Fibroblast of villous mesenchyme (primary cell): ENCODE measurements around the gene SUPT4H1. TPM values are rescaled to one million over a fixed set of nuclear protein-coding genes. Genes with fewer than 3 reads are reported as not detected.

Source experiments
- DNase-seq: peaks from one replicate; pipeline ENCODE4 v3.0.0-alpha.2; 2010; ENCODE audit warnings: low read depth
- H3K4me3 ChIP-seq: 2 replicates; pipeline ENCODE4 v1.5.1; 2011; ENCODE audit warnings: low read depth, mild to moderate bottlenecking, low read length
- CTCF ChIP-seq: IDR thresholded peaks from 2 replicates; pipeline ENCODE4 v1.5.1; 2012; ENCODE audit warnings: low read depth, mild to moderate bottlenecking, low read length; ENCODE audit not compliant: insufficient read depth
- total RNA-seq: library from RNA; depleted of rRNA; stranded (reverse); fragments of >200 nt; gene quantifications from 2 replicates; pipeline ENCODE4 v1.2.3, GENCODE V29; 2012

SUPT4H1 gene
- total RNA-seq, 1 donor, result 34.5 TPM

GRCh38 chr17:58315281-58315711 lies 36.7 kb downstream of the SUPT4H1 start:
- DNase-seq, result no peak
- TF ChIP-seq CTCF, result no peak

GRCh38 chr17:58314706-58315015 lies 37.3 kb downstream of the SUPT4H1 start:
- no peak for TF ChIP-seq CTCF
- no peak for DNase-seq
- no peak overlapping the region for H3K4me3 ChIP-seq

More at GRCh38 chr17:58315281-58315711, 36.7 kb downstream of the SUPT4H1 start:
- H3K4me3 ChIP-seq, result no peak overlapping the region

GRCh38 chr17:58313815-58314705 lies 37.9 kb downstream of the SUPT4H1 start:
- H3K4me3 ChIP-seq, result no peak overlapping the region
- no peak for TF ChIP-seq CTCF
- no peak for DNase-seq

- H3K4me3 ChIP-seq, result no peak overlapping the region
- TF ChIP-seq CTCF, result no peak
- DNase-seq, result no peak
Measured at GRCh38 chr17:58312829-58313228, 39.2 kb downstream of the SUPT4H1 start.

GRCh38 chr17:58312021-58312630 lies 39.9 kb downstream of the SUPT4H1 start:
- TF ChIP-seq CTCF, result no peak

GRCh38 chr17:58311429-58311894 lies 40.5 kb downstream of the SUPT4H1 start:
- TF ChIP-seq CTCF, result no peak

More at GRCh38 chr17:58312021-58312630, 39.9 kb downstream of the SUPT4H1 start:
- H3K4me3 ChIP-seq, result no peak overlapping the region
- DNase-seq, result no peak

More at GRCh38 chr17:58311429-58311894, 40.5 kb downstream of the SUPT4H1 start:
- no peak overlapping the region for H3K4me3 ChIP-seq
- DNase-seq, result no peak
